Right lobe of liver (tissue), 6 donors: ENCODE measurements around the gene CARD19. TPM values are rescaled to one million over a fixed set of nuclear protein-coding genes. Genes with fewer than 3 reads are reported as not detected.
"Not testable (repeated sequence)": the region's sequence is repeated elsewhere in the genome, so short reads cannot be mapped to it uniquely, and the experiment has no call there.

ENCODE experiments used
- ATAC-seq, 4 donors: fragments of 200-7000 bp; cut with Tn5 transposase; one replicate each; pipeline ENCODE4 v1.9.1; 2020; ENCODE audit warnings: mild to moderate bottlenecking in 4 of 4, moderate library complexity in 4 of 4
- DNase-seq, 3 donors: peaks; one replicate each; pipeline ENCODE4 v3.0.0-alpha.2; 2020
- H3K27ac ChIP-seq, 3 donors: fragments of 200-600 bp; one replicate each; pipeline ENCODE4 v1.8.0; 2022
- H3K27me3 ChIP-seq, 2 donors: fragments of 200-600 bp; one replicate each; pipeline ENCODE4 v1.8.0; 2022
- H3K36me3 ChIP-seq, 4 donors: fragments of 200-600 bp; sonication (generic) in 1 of 4; one replicate each; pipeline versions ENCODE4 v1.5.1 to v1.8.0; 2017 to 2022; ENCODE audit warnings: control low read depth in 1 of 4
- H3K4me1 ChIP-seq, 4 donors: fragments of 200-600 bp; sonication (generic) in 1 of 4; one replicate each; pipeline versions ENCODE4 v1.5.1 to v1.8.0; 2017 to 2022; ENCODE audit warnings: control low read depth in 1 of 4
- H3K4me3 ChIP-seq, 3 donors: fragments of 200-600 bp; one replicate each; pipeline ENCODE4 v1.8.0; 2022
- H3K9me3 ChIP-seq, 4 donors: fragments of 200-600 bp; sonication (generic) in 1 of 4; one replicate each; pipeline versions ENCODE4 v1.5.1 to v1.8.0; 2017 to 2022; ENCODE audit warnings: control low read depth in 1 of 4
- POLR2A ChIP-seq: fragments of 450-650 bp; IDR thresholded peaks from one replicate; pipeline ENCODE4 v1.6.1; 2017; ENCODE audit warnings: antibody characterized with exemption, mild to moderate bottlenecking
- WGBS: methylation state at CpG from one replicate; pipeline ENCODE4 v1.1.6; 2018; ENCODE audit warnings: low coverage, low lambda C conversion rate; ENCODE audit not compliant: insufficient coverage; ENCODE audit errors: missing lambda C conversion rate; 5-methylcytosine and 5-hydroxymethylcytosine counted together
- intact Hi-C, 2 donors: fragments of 100-400 bp; cut with DNase I; formaldehyde crosslinking; loops; one replicate each; pipeline versions ENCODE4 v1.11.2 to v1.14.1; 2022
- total RNA-seq, 6 experiments: library from RNA; depleted of rRNA in 2 of 6; stranded (reverse); fragments of >200 nt in 2 of 6; fragmentation: NEBNext Ultra II Directional in 3 of 6; extraction: Animal tissue kit (Norgen Biotek cat#: 25700) in 3 of 6; gene quantifications; one replicate each; pipeline versions ENCODE4 v1.1.0 to v1.2.4, GENCODE V29; 2016 to 2023
- TF ChIP-seq, protein P1 (sequence below), 4 donors: fragments of 200-600 bp in 3 of 4; fragments of 450-650 bp in 1 of 4; IDR thresholded peaks; one replicate each; pipeline versions ENCODE4 v1.5.1 to v1.8.0; 2016 to 2022; ENCODE audit warnings: antibody characterized with exemption in 4 of 4, mild to moderate bottlenecking in 2 of 4
- donor health status: DM: no; HTN: yes; CAD: no.
- donor health status: DM: no; HTN: no; CAD: no.
- donor health status: DM: no; HTN: no; CAD: no.
- donor health status: DM: no; HTN: yes; CAD: no.
- donor health status: DM: no; HTN: yes; CAD: no.

CARD19 gene
- total RNA-seq, 6 experiments from 2014 or later, result 6.3 to 31.7 (median 12.1) TPM

DNA sequence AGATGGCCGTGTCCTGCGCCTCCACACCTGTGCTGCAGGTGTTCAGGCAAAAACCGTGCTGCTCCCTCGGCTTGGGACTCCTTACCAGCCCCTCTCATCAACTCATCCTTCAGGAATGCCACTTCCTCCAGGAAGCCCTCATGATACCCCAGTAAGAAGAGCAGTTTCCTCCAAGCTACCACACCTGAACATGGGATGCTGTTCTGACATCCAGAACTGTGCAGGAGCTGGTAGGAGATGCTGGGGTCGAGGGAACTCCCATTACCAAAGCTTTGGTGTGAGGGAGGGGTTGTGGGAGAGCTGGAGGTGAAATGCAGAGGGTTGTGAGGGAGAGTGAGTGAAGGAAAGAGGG, 18.9 kb downstream of the CARD19 start:
- TF ChIP-seq, protein P1, sequence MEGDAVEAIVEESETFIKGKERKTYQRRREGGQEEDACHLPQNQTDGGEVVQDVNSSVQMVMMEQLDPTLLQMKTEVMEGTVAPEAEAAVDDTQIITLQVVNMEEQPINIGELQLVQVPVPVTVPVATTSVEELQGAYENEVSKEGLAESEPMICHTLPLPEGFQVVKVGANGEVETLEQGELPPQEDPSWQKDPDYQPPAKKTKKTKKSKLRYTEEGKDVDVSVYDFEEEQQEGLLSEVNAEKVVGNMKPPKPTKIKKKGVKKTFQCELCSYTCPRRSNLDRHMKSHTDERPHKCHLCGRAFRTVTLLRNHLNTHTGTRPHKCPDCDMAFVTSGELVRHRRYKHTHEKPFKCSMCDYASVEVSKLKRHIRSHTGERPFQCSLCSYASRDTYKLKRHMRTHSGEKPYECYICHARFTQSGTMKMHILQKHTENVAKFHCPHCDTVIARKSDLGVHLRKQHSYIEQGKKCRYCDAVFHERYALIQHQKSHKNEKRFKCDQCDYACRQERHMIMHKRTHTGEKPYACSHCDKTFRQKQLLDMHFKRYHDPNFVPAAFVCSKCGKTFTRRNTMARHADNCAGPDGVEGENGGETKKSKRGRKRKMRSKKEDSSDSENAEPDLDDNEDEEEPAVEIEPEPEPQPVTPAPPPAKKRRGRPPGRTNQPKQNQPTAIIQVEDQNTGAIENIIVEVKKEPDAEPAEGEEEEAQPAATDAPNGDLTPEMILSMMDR (IDR thresholded peaks at IDR 0.05), result no peak
- no peak for TF ChIP-seq POLR2A
- intact Hi-C loops, result loop anchor here (5.0 to 10.0 kb wide), 2 partner anchors 187 to 190 kb away; no protein-coding TSS in a partner anchor
- ATAC-seq (no peak), DNase-seq (no peak)
- Histone ChIP-seq H3K27me3 (no peaks in the 10 kb centered on the region), H3K36me3 (no peaks in the 10 kb centered on the region), H3K9me3 (no peaks in the 10 kb centered on the region), H3K4me1 (peaks cover 0 to 16% (median 3%) of the 10 kb centered on the region in 4 donors), H3K4me3 (no peak overlapping the region), H3K27ac (peak overlapping the region in 1 of 3 donors; percentile 29)
- 67% methylated on average over 1 of the region's 5 CpGs for WGBS

DNA sequence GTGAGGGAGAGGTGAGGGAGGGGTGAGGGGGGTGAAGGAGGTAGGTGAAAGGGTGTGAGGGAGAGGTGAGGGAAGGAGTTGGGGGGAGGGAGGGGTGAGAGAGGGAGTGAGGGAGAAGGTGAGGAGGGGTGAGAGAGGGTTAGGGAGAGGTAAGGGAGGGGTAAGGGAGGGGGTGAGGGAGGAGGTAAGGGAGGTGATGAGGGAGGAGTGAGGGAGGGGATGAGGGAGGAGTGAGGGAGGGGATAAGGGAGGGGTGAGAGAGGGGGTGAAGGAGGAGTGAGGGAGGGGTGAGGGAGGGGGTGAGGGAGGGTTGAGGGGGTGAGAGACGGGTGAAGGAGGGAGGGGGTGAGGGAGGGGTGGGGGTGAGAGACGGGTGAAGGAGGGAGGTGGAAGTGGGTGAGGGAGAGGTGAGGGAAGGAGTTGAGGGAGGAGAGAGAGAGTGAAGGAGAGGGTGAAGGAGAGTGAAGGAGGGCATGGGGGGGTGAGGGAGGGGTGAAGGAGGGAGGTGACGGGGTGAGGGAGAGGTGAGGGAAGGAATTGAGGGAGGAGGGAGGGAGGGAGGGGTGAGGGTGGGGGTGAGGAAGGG, 19.6 kb downstream of the CARD19 start:
- H3K27me3 ChIP-seq, result no peaks in the 10 kb centered on the region
- 4% methylated on average over 2 of the region's 3 CpGs for WGBS
- no peak for ATAC-seq
- H3K4me1 ChIP-seq, result peaks cover 0 to 22% (median 6%) of the 10 kb centered on the region in 4 donors
- TF ChIP-seq POLR2A, result no peak
- TF ChIP-seq, protein P1 (IDR thresholded peaks at IDR 0.05), result no peak
- H3K9me3 ChIP-seq, result no peaks in the 10 kb centered on the region
- intact Hi-C loops, result loop anchor here in 1 of 2 donors (10.0 kb wide), 1 partner anchor 189 kb away; no protein-coding TSS in a partner anchor
- DNase-seq, result peak in 2 of 3 donors; percentile 8 to 45
- H3K27ac ChIP-seq, result peak overlapping the region in 1 of 3 donors; percentile 79
- H3K36me3 ChIP-seq, result no peaks in the 10 kb centered on the region
- H3K4me3 ChIP-seq, result no peak overlapping the region

DNA sequence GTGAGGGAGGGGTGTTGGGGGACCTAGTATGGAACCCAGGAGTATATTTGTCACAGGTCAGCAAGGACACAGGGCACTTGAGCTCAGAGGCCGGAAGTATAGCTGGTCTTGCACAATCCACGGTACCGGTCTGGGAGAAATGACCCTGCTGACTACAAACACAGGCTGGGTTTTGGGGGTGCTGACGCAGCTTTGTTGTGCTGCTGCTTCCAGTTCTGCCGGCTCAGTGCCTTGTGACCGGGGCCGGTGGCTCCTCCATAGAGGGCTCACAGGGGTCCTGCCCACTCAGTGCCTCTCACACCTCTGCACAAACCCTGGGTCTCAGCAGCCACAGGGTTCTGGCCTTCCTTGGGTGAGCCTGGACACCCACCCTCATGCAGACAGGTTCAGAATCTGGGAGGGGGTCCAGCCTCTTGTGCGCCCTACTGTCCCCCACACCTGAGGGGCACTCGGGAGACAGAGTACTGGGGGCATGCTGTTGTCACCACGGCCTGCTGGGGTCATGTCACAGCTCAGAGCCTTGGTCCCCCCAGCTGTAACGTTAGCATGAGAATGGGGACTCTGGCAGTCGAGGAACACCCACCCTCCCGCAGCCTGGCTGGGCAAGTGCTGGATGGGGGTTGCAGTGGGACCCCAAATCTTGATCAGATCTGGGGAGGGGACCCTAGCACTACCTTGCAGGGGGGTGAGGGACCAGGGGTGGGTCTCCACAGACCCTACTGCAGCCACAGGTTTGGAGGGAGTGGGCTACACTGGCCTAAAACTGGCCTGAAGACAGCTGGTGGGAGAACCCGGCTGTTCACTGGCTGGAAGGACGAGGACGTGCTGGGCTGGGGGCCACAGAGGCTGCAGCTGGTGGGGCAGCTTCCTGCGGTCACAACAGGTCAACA, 20.3 kb downstream of the CARD19 start:
- WGBS, result 0% methylated on average over 4 of the region's 17 CpGs
- Histone ChIP-seq H3K36me3 (peaks cover 0 to 1% (median 0%) of the 10 kb centered on the region in 4 donors), H3K9me3 (no peaks in the 10 kb centered on the region), H3K4me1 (peaks cover 0 to 25% (median 6%) of the 10 kb centered on the region in 4 donors), H3K27me3 (no peaks in the 10 kb centered on the region), H3K4me3 (peak overlapping the region in 1 of 3 donors; percentile 24), H3K27ac (peak overlapping the region; percentile 70 to 91 (median 79))
- DNase-seq (peak; percentile 88 to 92 (median 89)), ATAC-seq (peak; percentile 69 to 78 (median 72))
- TF ChIP-seq, protein P1 (IDR thresholded peaks at IDR 0.05), result no peak
- TF ChIP-seq POLR2A, result peak; percentile 61
- intact Hi-C loops, result loop anchor here in 1 of 2 donors (10.0 kb wide), 1 partner anchor 188 kb away; no protein-coding TSS in a partner anchor

DNA sequence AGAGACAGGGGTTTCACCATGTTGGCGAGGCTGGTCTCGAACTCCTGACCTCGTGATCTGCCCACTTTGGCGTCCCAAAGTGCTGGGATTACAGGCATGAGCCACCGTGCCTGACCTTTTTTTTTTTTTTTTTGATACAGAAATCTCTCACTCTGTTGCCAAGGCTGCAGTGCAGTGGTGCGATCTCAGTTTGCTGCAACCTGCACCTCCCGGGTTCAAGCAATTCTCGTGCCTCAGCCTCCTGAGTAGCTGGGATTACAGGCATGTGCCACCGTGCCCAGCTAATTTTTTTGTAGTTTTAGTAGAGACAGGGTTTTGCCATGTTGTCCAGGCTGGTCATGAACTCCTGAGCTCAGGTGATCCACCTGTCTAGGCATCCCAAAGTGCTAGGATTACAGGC, 21.5 kb downstream of the CARD19 start:
- not testable (repeated sequence) for H3K27me3 ChIP-seq, H3K9me3 ChIP-seq, H3K4me3 ChIP-seq, H3K36me3 ChIP-seq, H3K27ac ChIP-seq, ATAC-seq
- DNase-seq, result peak in 1 of 3 donors; percentile 15
- H3K4me1 ChIP-seq, result peaks cover 0 to 25% (median 6%) of the 10 kb centered on the region in 4 donors
- intact Hi-C loops, result loop anchor here in 1 of 2 donors (10.0 kb wide), 1 partner anchor 187 kb away; no protein-coding TSS in a partner anchor
- 93% methylated on average over 9 of the region's 9 CpGs for WGBS
